AG04450 (cell line): ENCODE data around the gene HEXIM2. TPM values are rescaled to one million over a fixed set of nuclear protein-coding genes. Genes with fewer than 3 reads are reported as not detected.

ENCODE experiments used
- CTCF ChIA-PET: fragments of 300-600, 350-600 bp; formaldehyde crosslinking; extraction: SDS; loops from one replicate; lab custom pipeline; 2022; ENCODE audit warnings: antibody characterized with exemption, inconsistent platforms; lab: Charles Lee
- POLR2A ChIA-PET: fragments of 350-600 bp; formaldehyde crosslinking; extraction: SDS; loops from one replicate; lab custom pipeline; 2021; ENCODE audit warnings: antibody characterized with exemption, inconsistent platforms; lab: Yijun Ruan, JAX
- DNase-seq: peaks from one replicate; pipeline ENCODE4 v3.0.0-alpha.2; 2011; ENCODE audit warnings: low read depth, low spot score
- H3K27ac ChIP-seq: one replicate; pipeline ENCODE4 v1.5.1; 2012; ENCODE audit warnings: low read depth, low read length, control low read depth
- H3K27me3 ChIP-seq: one replicate; pipeline ENCODE4 v1.6.0; 2012; ENCODE audit warnings: low read length; ENCODE audit not compliant: control insufficient read depth, insufficient read depth
- H3K4me3 ChIP-seq: 2 replicates; pipeline ENCODE4 v1.5.1; 2011; ENCODE audit warnings: mild to moderate bottlenecking, low read depth, low read length, control low read depth
- H3K9me3 ChIP-seq: 2 replicates; pipeline ENCODE4 v1.5.1; 2012; ENCODE audit warnings: low read length; ENCODE audit not compliant: control insufficient read depth, insufficient read depth
- polyA plus RNA-seq: library from polyadenylated mRNA; depleted of rRNA; stranded (reverse); fragments of >200 nt; gene quantifications from 2 replicates; pipeline ENCODE4 v1.2.3, GENCODE V29; 2011
- TF ChIP-seq, protein P1 (sequence below): IDR thresholded peaks from 2 replicates; pipeline ENCODE4 v1.5.1; 2011; ENCODE audit warnings: low read depth, low read length, control low read depth, inconsistent platforms

HEXIM2 gene
- polyA plus RNA-seq, 1 experiment: 4.2 TPM

DNA sequence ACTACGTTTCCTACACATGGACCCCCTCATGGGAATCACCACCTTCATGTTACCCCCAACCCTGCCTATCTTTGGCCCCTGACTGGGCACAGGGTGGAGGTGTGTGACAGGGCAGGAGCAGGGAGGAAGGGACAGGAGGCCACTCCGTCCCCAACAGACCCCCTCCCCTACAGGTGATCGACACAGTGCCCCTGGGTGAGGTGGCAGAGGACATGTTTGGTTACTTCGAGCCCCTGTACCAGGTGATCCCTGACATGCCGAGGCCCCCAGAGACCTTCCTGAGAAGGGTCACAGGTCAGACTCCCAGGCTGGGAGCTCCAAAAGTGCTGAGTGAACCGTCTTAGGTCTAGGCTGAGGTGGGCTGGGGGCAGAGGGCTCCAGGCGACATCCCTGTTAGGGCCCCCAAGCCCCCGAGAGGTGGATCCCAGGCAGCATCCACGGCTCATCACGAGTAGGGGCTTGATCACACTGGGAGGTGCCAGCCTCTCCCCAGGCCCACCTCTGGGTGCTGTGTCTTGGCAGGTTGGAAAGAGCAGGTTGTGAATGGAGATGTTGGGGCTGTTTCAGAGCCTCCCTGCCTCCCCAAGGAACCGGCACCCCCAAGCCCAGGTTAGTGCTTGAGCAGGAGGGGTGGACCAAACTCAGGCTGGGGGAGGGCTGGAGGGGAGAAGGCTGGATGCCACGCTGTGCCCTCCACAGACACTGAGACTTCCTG is 24.7 kb upstream of the HEXIM2 start:
- no peak overlapping the region for H3K27ac ChIP-seq
- CTCF ChIA-PET: interaction anchor here (0.6 to 7.0 kb wide), 4 partner anchors 20 to 94 kb away, joined by 5 to 420 read pairs (median 50); no protein-coding TSS in a partner anchor
- TF ChIP-seq, protein P1, sequence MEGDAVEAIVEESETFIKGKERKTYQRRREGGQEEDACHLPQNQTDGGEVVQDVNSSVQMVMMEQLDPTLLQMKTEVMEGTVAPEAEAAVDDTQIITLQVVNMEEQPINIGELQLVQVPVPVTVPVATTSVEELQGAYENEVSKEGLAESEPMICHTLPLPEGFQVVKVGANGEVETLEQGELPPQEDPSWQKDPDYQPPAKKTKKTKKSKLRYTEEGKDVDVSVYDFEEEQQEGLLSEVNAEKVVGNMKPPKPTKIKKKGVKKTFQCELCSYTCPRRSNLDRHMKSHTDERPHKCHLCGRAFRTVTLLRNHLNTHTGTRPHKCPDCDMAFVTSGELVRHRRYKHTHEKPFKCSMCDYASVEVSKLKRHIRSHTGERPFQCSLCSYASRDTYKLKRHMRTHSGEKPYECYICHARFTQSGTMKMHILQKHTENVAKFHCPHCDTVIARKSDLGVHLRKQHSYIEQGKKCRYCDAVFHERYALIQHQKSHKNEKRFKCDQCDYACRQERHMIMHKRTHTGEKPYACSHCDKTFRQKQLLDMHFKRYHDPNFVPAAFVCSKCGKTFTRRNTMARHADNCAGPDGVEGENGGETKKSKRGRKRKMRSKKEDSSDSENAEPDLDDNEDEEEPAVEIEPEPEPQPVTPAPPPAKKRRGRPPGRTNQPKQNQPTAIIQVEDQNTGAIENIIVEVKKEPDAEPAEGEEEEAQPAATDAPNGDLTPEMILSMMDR: no peak
- H3K4me3 ChIP-seq: no peak overlapping the region
- POLR2A ChIA-PET: interaction anchor here (0.6 to 1.3 kb wide), 2 partner anchors 11 to 49 kb away, joined by 3 to 4 read pairs; partner anchors contain the start of gene HEXIM1
- H3K9me3 ChIP-seq: no peaks in the 10 kb centered on the region; the same call in 1 of the 2 replicates
- DNase-seq: no peak
- H3K27me3 ChIP-seq: no peaks in the 10 kb centered on the region

DNA sequence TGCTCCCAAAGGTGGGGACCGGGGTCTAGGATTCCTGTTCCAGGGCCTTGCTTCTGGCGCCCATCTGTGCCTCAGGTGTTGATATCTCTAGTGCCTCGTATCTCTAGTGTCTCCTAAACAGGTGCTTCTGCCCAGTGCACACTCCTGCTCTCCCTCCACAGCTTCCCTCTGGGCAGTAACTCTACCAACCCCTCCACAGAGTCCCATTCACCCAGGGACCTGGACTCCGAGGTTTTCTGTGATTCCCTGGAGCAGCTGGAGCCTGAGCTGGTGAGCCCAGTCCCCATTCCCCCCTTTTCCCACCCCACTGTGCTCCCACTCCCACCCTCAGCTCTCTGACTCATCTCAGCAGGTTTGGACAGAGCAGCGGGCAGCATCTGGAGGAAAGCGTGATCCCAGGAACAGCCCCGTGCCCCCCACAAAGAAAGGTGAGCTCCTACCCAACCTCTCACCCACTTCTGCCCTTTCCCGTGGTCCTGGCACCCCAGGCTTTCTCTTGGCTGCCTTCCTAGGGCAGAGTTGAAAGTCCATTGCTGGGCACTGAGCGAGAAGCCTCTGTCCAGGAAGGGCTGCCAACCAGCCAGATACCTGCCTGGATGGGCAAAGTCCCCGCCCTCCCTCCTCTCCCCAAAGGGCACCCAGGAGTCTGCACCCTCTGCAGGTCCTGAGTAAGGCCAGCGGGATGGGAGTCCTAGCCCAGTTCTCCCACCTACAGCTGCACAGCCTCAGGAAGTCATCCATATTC is 23.9 kb upstream of the HEXIM2 start:
- ChIA-PET CTCF (interaction anchor here (0.6 to 7.0 kb wide), 2 partner anchors 59 to 71 kb away, joined by 5 to 420 read pairs; no protein-coding TSS in a partner anchor), POLR2A (interaction anchor here (0.6 to 1.3 kb wide), 2 partner anchors 11 to 49 kb away, joined by 3 to 4 read pairs; partner anchors contain the start of gene HEXIM1)
- DNase-seq: no peak
- TF ChIP-seq, protein P1: no peak
- Histone ChIP-seq H3K4me3 (no peak overlapping the region), H3K27me3 (no peaks in the 10 kb centered on the region), H3K27ac (no peak overlapping the region), H3K9me3 (no peaks in the 10 kb centered on the region; the same call in 1 of the 2 replicates)

DNA sequence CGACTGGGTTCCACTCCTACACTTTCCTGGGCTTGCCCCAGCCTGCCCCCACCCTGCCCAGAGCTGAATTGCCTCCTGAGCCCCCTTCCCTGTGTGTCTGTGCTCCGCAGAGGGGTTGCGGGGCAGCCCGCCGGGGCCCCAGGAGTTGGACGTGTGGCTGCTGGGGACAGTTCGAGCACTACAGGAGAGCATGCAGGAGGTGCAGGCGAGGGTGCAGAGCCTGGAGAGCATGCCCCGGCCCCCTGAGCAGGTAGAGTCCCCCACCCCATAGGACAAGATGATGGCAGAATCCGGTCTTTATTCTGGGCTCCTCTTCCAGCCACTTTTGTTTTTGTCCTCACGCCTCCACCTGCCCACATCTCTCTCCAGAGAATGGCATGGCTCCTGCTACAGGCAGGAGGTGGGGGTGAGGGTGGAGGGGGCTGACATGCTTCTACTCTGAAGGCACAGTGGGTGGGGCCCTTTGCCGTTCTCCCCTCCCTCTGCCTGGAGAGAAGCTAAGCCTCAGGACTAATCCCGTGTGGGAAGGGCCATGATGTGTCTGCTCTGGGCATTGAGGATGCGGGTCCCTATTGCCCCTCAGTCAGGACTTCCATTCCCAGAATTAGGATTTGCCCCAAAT is 22.7 kb upstream of the HEXIM2 start:
- ChIA-PET CTCF (interaction anchor here (7.0 kb wide), 1 partner anchor 58 kb away, joined by 420 read pairs; no protein-coding TSS in a partner anchor), POLR2A (interaction anchor here (0.5 to 2.5 kb wide), 2 partner anchors 10 to 14 kb away, joined by 4 to 25 read pairs; partner anchors contain the start of gene HEXIM1)
- DNase-seq: no peak
- H3K27me3 ChIP-seq: no peaks in the 10 kb centered on the region
- H3K9me3 ChIP-seq: no peaks in the 10 kb centered on the region; the same call in 1 of the 2 replicates
- no peak overlapping the region for H3K27ac ChIP-seq
- H3K4me3 ChIP-seq: no peak overlapping the region
- TF ChIP-seq, protein P1: no peak

DNA sequence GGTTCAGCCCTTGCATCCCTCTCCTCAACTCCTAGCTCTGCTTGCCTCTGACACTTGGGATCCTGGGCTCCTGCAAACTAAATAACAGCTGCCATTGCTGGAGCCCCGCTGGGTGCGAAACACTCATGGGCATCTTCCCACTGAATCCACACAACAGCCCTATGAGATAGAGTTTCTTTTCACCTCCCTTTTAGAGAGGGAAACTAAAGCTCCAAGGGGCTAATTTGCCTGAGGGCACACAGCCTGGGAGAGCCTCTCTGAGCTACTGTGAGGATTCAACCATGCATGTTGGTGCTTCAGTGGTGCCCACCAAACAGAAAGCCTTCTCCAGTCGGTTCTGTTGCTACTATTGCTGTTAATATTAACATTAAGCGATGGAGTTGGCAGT is 22.1 kb upstream of the HEXIM2 start:
- DNase-seq: no peak
- POLR2A ChIA-PET: interaction anchor here (0.5 to 2.5 kb wide), 3 partner anchors 9 to 56 kb away, joined by 4 to 25 read pairs (median 6); partner anchors contain the start of gene HEXIM1
- CTCF ChIA-PET: interaction anchor here (7.0 kb wide), 1 partner anchor 57 kb away, joined by 420 read pairs; no protein-coding TSS in a partner anchor
- peak overlapping the region; percentile 31 for H3K27ac ChIP-seq
- H3K27me3 ChIP-seq: no peaks in the 10 kb centered on the region
- H3K9me3 ChIP-seq: no peaks in the 10 kb centered on the region; the same call in 1 of the 2 replicates
- H3K4me3 ChIP-seq: no peak overlapping the region
- TF ChIP-seq, protein P1: no peak
